GM21390 (cell line): ENCODE results near the gene LRRC25.

ENCODE experiments used
- ATAC-seq: cut with Tn5 transposase; IDR thresholded peaks from one replicate; pipeline ENCODE4 v1.9.1; 2021; ENCODE audit not compliant: unreplicated experiment

Gene LRRC25

GRCh38 chr19:18348171-18348570, 49.3 kb downstream of the LRRC25 start:
- no peak for ATAC-seq

- ATAC-seq, result no peak
These were observed 51.3 kb downstream of the LRRC25 start for GRCh38 chr19:18346091-18346490.

- ATAC-seq, result no peak
These were observed 52.1 kb downstream of the LRRC25 start for GRCh38 chr19:18345296-18345695.

GRCh38 chr19:18344582-18344950, 52.9 kb downstream of the LRRC25 start:
- no peak for ATAC-seq

- ATAC-seq, result no peak
These were observed 55.3 kb downstream of the LRRC25 start for GRCh38 chr19:18342090-18342632.
